Thyroid gland (tissue), 4 donors: Measurements from ENCODE around the gene SIRT7.

Experiments used
- POLR2A ChIP-seq, 2 donors: fragments of 450-650 bp; IDR thresholded peaks; one replicate each; pipeline ENCODE4 v1.6.1; 2017; ENCODE audit warnings: antibody characterized with exemption in 2 of 2, mild to moderate bottlenecking in 2 of 2, moderate library complexity in 1 of 2
- TF ChIP-seq, protein P1 (sequence below), 6 experiments: fragments of 200-600 bp in 3 of 6; fragments of 450-650 bp in 3 of 6; sonication (generic) in 3 of 6; IDR thresholded peaks; one replicate each; pipeline ENCODE4 v1.5.1; 2016 to 2019; ENCODE audit warnings: antibody characterized with exemption in 6 of 6, mild to moderate bottlenecking in 2 of 6, inconsistent platforms in 1 of 6, moderate library complexity in 1 of 6

DNA sequence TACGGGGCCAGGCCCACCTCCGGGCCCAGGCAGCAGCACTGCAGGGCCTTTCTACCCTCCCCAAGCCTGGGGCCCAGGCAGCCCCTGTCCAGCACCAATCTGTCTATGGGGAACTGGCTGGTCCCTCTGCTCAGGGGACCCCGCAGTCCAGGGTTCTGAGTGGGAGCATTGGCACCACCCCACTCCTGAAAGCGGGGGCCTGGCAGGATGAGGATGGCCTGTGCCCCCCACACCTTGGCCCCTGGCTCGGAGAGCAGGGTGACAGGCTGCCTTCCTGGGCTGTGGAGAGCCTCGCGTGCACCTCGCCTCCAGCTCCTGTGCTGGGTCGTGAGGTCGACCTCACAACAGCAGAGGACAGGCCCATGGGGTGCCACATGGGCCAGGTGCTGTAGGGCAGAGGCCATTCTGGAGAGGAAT is 14.6 kb downstream of the SIRT7 start:
- TF ChIP-seq, protein P1, sequence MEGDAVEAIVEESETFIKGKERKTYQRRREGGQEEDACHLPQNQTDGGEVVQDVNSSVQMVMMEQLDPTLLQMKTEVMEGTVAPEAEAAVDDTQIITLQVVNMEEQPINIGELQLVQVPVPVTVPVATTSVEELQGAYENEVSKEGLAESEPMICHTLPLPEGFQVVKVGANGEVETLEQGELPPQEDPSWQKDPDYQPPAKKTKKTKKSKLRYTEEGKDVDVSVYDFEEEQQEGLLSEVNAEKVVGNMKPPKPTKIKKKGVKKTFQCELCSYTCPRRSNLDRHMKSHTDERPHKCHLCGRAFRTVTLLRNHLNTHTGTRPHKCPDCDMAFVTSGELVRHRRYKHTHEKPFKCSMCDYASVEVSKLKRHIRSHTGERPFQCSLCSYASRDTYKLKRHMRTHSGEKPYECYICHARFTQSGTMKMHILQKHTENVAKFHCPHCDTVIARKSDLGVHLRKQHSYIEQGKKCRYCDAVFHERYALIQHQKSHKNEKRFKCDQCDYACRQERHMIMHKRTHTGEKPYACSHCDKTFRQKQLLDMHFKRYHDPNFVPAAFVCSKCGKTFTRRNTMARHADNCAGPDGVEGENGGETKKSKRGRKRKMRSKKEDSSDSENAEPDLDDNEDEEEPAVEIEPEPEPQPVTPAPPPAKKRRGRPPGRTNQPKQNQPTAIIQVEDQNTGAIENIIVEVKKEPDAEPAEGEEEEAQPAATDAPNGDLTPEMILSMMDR (IDR thresholded peaks at IDR 0.05), result no peak
- no peak for TF ChIP-seq POLR2A (IDR thresholded peaks at IDR 0.05)
